UCSD-AML1 (cell line): ENCODE data around the gene D2HGDH.
"Not testable (repeated sequence)": the region's sequence is repeated elsewhere in the genome, so short reads cannot be mapped to it uniquely, and the experiment has no call there.

Experiments
- DNase-seq: peaks from one replicate; lab custom pipeline; 2025; ENCODE audit not compliant: unreplicated experiment; lab: John Stamatoyannopoulos, UW

Gene D2HGDH

DNA sequence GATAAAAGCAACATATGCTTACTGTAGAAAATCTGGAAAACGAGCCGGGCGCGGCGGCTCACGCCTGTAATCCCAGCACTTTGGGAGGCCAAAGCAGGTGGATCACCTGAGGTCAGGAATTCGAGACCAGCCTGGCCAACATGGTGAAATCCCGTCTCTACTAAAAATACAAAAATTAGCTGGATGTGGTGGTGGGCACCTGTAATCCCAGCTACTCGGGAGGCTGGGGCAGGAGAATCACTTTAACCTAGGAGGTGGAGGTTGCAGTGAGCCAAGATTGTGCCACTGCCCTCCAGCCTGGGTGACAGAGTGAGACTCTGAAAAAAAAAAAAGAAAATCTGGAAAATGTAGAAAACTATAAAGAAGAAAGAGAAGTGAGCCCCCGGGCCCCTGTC is 83.4 kb downstream of the D2HGDH start:
- not testable (repeated sequence) for DNase-seq
